T-helper 2 cell (primary cell): ENCODE results near the gene CCDC82.

Experiments used
- DNase-seq, 5 experiments: peaks; one replicate each; pipeline versions ENCODE4 v3.0.0 to v3.0.0-alpha.2; 2012 to 2022

The CCDC82 gene

DNA sequence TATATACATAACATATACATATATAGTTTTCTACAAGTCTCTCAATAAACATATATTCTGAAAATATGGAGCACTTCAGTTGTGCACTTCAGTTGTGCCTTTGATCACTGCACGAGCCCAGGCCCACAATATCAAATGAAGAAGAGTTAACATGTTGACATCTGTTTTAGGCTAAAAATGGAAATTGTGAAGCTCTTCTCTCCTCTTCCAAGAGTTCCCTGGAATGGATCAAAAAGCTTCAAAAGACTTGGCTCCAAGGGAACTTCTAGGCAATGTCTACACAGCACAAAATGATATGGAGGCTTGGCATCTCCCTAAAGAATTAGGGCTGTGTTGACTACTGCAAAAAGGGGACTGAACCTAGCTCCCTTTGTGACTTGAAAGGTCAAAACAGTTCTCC is 83.6 kb downstream of the CCDC82 start:
- DNase-seq = no peak

DNA sequence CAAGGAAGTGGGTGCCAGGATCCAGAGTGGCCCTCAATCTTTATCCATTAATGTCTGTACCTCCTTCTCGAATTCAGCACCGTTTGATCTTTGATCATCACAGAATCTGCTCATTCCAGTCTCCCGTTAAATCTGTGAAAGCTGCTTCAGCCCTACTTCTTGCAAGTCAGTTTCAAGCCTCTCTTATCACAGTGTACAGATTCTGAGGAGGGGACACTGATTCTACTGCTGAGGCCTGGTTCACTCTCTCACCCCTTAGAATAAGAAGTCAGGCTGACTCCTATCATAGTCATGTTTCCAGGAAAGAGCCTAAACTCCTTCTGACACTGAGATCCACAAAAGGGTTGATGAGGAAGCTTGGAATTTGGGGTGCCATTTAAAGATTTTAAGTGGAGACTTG is 85.7 kb downstream of the CCDC82 start:
- DNase-seq = no peak

GRCh38 chr11:96303064-96303463 is 86.6 kb downstream of the CCDC82 start:
- DNase-seq = no peak
